Heart left ventricle (tissue), 13 donors: ENCODE measurements around the gene UBE2V1.

Source experiments
- POLR2A ChIP-seq, 2 donors: fragments of 450-650 bp; IDR thresholded peaks; one replicate each; pipeline ENCODE4 v1.6.1; 2017; ENCODE audit warnings: antibody characterized with exemption in 2 of 2, mild to moderate bottlenecking in 2 of 2, moderate library complexity in 2 of 2
- TF ChIP-seq, protein P1 (sequence below), 12 donors: fragments of 200-600 bp; sonication (generic) in 4 of 12; IDR thresholded peaks; one replicate each; pipeline versions ENCODE4 v1.5.0 to v1.8.0; 2018 to 2022; ENCODE audit warnings: antibody characterized with exemption in 12 of 12, mild to moderate bottlenecking in 5 of 12
- donor health status: ischemic (EF 13 %, LVEDD 7.1; RV severe dilation, severe dysfunction).
- donor health status: DM: no; HTN: yes; CAD: no.
- donor health status: DM: no; HTN: no; CAD: no.
- donor health status: ischemic (EF 25% LVEDD 6.9; RV normal size, moderate dysfunction).
- donor health status: ischemic (EF 25% LVEDD 5.7; RV mildly dilated, moderate dysfunction).
- donor health status: ischemic (EF 35%, LVEDD 5.7; RV mildly dilated, moderate dysfunction).
- donor health status: nonischemic (EF 11% LVEDD 7.7; RV severe dilation, severe dysfunction).
- donor health status: DM: yes; HTN: yes; CAD: no.
- donor health status: PGD.
- donor health status: ischemic (EF 29% LVEDD 5.4; RV normal size, mild dysfunction).
- donor health status: nonischemic (EF 23%, LVEDD 6.1; RV moderate dilation, normal function).

DNA sequence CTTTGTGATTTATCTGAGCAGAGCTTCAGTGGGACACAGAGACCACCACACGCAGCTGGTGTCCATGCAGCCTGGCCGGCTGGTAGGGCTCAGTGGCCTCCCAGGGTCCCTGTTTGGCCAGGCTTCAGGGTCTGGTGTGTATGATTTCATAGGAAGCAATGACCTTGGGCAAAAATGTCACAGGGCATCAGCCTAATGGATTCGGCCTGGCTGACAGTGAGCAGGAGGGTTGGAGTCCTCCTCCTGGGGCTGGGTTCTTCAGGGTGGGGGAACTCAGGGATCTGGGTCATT, 47.7 kb downstream of the UBE2V1 start:
- no peak for TF ChIP-seq POLR2A (IDR thresholded peaks at IDR 0.05)
- TF ChIP-seq, protein P1, sequence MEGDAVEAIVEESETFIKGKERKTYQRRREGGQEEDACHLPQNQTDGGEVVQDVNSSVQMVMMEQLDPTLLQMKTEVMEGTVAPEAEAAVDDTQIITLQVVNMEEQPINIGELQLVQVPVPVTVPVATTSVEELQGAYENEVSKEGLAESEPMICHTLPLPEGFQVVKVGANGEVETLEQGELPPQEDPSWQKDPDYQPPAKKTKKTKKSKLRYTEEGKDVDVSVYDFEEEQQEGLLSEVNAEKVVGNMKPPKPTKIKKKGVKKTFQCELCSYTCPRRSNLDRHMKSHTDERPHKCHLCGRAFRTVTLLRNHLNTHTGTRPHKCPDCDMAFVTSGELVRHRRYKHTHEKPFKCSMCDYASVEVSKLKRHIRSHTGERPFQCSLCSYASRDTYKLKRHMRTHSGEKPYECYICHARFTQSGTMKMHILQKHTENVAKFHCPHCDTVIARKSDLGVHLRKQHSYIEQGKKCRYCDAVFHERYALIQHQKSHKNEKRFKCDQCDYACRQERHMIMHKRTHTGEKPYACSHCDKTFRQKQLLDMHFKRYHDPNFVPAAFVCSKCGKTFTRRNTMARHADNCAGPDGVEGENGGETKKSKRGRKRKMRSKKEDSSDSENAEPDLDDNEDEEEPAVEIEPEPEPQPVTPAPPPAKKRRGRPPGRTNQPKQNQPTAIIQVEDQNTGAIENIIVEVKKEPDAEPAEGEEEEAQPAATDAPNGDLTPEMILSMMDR (IDR thresholded peaks at IDR 0.05), result no peak
